GM06990 (cell line): Measurements from ENCODE around the gene WNT4.

Source experiments
- DNase-seq: peaks from one replicate; pipeline ENCODE4 v3.0.0-alpha.2; 2011; ENCODE audit not compliant: insufficient read length; ENCODE audit errors: extremely low read depth
- H3K27me3 ChIP-seq: replicated peaks from 2 replicates; pipeline ENCODE4 v1.6.0; 2011; ENCODE audit warnings: low read length; ENCODE audit not compliant: control insufficient read depth, insufficient read depth
- H3K36me3 ChIP-seq: 2 replicates; pipeline ENCODE4 v1.5.1; 2011; ENCODE audit warnings: low read length; ENCODE audit not compliant: control insufficient read depth, insufficient read depth
- H3K4me3 ChIP-seq: replicated peaks from 2 replicates; pipeline ENCODE4 v1.5.1; 2011; ENCODE audit warnings: low read depth, mild to moderate bottlenecking, control low read depth, low read length
- CTCF ChIP-seq: IDR thresholded peaks from 2 replicates; pipeline ENCODE4 v1.5.1; 2011; ENCODE audit warnings: low read length, control low read depth, mild to moderate bottlenecking, inconsistent platforms; ENCODE audit not compliant: insufficient read depth, poor library complexity, severe bottlenecking

The WNT4 gene

DNA sequence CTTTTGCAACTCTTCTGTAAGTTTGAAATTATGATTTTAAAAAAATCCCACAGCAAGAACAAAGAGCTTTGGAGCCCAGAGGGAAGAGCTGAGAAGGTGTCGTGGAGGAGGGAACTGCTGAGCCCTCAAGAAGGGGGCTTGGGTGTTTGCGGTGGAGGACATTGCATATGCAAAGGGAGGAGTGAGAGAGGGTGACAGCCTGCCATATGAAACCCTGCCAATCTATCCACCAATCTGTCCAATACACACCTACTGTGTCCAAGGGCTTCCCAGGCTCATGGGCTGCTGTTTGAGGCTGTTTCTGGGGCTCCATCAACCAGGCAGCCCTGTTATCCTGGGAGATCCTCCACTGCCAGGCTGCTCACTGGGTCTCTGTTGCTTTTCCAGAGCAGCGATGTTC is 15.2 kb downstream of the WNT4 start:
- Histone ChIP-seq H3K36me3 (no peaks in the 10 kb centered on the region), H3K4me3 (no peak overlapping the region), H3K27me3 (no peaks in the 10 kb centered on the region)
- no peak for TF ChIP-seq CTCF
- no peak for DNase-seq

- TF ChIP-seq CTCF = no peak
- no peak for DNase-seq
- no peaks in the 10 kb centered on the region; the same call in 1 of the 2 replicates for H3K36me3 ChIP-seq
- H3K27me3 ChIP-seq = no peaks in the 10 kb centered on the region
- no peak overlapping the region for H3K4me3 ChIP-seq
Measured at GRCh38 chr1:22127248-22127647, 15.6 kb downstream of the WNT4 start.

DNA sequence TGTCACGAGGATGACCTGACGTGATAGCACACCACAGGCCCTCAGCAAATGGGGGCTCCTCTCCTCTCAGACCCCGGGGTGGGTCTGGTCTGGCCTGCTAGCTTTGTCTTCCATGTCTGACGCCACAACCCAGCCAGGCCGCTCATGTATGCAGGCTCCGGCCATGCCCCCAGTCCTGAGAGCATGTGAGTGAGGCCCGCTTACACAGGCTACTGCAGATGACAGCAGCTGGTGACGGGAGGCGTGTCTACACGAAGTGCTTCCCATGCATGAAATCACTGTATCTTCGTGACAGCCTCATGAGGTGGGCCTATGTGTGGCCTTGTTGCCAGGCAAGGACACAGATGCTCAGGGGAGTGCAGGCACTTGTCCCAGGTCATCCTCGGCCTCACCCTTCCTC is 16.4 kb downstream of the WNT4 start:
- TF ChIP-seq CTCF = no peak
- no peaks in the 10 kb centered on the region for H3K27me3 ChIP-seq
- no peaks in the 10 kb centered on the region; the same call in none of the 2 replicates for H3K36me3 ChIP-seq
- no peak for DNase-seq
- no peak overlapping the region for H3K4me3 ChIP-seq

GRCh38 chr1:22124592-22125229 is 18.2 kb downstream of the WNT4 start:
- H3K4me3 ChIP-seq = no peak overlapping the region
- no peak for TF ChIP-seq CTCF
- H3K36me3 ChIP-seq = peaks cover 9% of the 10 kb centered on the region
- H3K27me3 ChIP-seq = no peaks in the 10 kb centered on the region
- no peak for DNase-seq

GRCh38 chr1:22123901-22124404 is 18.9 kb downstream of the WNT4 start:
- Histone ChIP-seq H3K4me3 (no peak overlapping the region), H3K27me3 (no peaks in the 10 kb centered on the region), H3K36me3 (peaks cover 9% of the 10 kb centered on the region)
- DNase-seq = no peak
- no peak for TF ChIP-seq CTCF

- Histone ChIP-seq H3K36me3 (peaks cover 9% of the 10 kb centered on the region), H3K27me3 (no peaks in the 10 kb centered on the region), H3K4me3 (no peak overlapping the region)
- no peak for DNase-seq
- TF ChIP-seq CTCF = no peak
Measured at GRCh38 chr1:22123071-22123390, 19.9 kb downstream of the WNT4 start.
